Activated gamma-delta T cell (primary cell): ENCODE results near the gene ATP9B.
"Not testable (repeated sequence)": the region's sequence is repeated elsewhere in the genome, so short reads cannot be mapped to it uniquely, and the experiment has no call there.

Experiments
- DNase-seq: peaks from one replicate; lab custom pipeline; 2025; lab: John Stamatoyannopoulos, UW

The ATP9B gene

DNA sequence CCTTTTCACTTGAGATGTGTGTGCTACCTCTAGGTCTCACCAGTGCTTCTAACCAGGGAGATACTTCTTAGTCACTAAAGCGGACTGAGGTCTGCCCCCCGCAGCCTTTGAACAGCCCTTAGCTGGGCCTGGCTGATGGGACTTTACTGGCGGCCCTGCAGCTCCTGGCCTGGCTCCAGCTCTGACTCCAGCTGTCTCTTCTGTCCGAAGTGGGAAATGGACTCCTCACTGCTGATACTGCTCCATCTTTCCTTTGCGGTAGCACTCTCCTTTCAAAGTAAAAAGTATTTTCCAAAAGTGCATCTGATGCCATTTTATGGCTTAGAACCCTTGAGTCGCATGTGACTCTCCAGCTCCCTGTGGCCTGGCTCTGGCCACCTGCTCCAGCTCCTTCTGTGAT, 64.5 kb downstream of the ATP9B start:
- DNase-seq = no peak

DNA sequence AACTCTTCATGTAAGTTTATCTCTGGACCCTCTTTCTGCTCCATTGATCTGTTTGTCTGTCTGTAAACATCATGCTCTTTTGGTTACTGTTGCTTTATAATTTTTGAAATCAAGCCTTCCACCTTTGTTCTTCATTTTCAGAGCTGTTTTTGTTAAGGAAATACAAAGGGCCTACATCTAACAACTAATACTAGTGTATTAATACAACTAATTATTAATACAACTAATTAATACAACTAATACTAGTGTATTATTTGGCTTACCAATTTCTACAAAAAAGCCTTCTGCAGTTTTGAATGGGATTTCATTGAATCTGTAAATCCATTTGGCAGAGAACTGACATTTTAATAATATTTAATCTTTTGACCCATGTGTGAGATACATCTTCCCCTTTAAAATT, 66.7 kb downstream of the ATP9B start:
- no peak for DNase-seq

DNA sequence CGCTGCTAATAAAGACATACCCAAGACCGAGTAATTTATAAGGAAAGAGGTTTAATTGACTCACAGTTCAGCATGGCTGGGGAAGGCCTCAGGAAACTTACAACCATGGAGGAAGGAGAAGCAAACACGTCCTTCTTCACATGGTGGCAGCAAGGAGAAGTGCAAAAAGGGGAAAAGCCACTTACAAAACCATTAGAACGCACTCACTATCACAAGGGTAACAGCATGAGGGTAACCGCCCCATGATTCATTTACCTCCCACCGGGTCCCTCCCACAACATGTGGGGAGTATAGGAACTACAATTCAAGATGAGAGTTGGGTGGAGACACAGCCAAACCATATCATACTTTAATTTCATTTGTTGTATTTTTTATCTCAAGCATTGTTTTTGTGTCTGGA, 67.5 kb downstream of the ATP9B start:
- no peak for DNase-seq

DNA sequence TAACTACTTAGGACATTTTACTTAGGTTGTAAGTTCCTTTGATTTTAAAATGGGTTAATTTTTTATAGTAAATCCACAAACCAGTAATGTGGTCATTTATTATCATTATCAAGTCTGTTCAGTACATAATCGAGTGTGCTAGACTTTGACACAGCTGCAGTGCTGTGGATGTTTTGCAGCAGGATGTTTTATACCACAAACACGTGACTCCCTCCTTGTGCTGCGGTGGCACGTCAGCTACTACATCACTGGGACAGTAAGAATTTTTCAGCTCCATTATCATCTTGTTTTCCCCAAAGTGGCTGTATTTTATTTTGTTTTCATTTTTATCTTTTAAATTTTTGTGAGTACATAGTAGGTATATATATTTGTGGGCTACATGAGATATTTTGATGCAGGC, 70.0 kb downstream of the ATP9B start:
- no peak for DNase-seq

DNA sequence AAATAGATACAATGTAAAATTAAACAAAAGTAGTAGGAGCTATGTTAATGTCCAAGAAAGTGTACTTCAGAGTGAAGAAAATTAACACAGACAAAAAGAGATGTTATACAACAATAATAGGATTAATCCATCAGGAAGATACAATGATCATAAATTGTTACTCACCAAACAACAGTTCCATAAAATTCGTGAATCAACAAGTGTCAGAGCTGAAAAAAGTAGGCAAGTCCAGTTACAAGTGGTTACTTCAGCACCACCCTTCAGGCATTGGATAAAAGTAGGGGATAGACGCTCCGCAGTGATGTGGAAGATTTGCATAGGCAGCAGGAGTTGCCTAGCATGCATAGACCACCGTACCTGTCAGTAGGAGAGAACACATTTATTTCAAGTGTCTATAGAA, 77.8 kb downstream of the ATP9B start:
- no peak for DNase-seq

DNA sequence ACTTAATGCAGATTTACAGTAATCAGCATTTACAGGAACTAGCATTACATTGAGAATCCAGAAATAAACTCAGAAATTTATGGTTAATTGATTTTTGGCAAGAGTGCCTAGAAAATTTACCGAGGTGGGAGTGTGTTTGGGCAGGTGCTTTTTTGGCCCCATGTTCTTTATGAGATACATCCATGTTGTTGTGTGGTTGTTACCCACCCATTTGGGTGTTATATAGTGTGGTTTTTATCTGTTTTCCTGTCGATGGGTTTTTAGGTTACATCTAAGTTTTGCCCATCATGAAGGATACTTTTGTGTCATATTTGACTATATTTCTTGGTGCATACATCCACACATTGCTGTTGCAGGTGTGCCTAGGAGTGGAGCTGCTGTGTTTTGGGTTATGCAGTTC, 82.0 kb downstream of the ATP9B start:
- no peak for DNase-seq

DNA sequence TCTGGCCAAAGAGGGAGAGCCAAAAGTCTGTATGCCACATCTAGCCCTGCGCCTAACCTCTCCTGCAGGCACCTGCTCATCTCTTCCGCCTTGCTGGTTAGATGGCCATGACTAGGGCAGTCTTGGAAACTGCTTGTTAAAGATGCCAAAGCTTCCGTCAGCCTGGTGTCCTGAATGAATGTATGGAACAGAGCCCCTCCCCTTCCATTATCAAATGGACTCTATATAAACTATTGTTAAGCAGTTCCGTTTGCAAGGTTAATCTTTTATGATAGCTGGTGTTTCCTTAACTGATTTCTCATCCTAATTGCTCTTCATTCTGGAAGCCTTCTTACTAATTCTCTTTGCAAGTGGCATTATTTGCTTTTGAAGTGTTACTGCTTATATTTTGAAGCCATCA, 87.1 kb downstream of the ATP9B start:
- DNase-seq = no peak

DNA sequence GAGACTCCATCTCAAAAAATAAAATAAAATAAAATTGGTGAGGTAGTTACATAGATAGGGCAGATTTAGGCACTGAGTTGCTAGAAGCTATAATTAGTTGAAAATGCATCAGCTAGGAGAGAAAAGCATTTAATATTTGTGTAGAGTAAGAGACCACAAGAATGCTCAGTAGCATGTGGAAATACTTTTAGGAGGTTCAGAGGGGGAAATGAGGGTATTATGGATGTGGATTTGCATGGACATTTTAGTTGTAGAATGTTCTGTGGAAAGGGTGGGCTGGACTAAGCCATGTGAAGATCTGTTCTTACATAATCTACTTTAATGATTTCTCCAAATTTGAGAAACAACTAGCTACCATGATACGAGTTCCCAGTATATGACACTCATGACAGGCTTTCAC, 95.5 kb downstream of the ATP9B start:
- no peak for DNase-seq

DNA sequence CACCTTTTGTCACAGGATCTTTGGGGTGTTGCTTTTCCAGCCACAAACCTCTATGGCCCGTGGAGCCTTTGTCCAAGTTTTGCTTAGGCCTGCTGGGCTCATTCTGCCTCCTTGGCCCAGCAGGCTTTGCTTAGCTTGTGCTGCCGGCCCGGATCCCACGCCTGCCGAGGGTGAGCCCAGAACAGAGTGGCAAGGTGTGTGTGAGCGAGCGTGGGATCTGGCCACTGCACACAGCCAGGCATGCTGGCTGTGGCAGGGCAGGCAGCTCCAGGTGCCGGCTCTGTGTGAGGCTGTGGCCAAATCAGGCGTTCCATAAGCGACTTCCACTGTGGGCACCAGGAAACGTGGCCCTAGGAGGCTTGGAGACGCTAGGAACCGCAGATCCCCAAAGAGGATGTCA, 97.5 kb downstream of the ATP9B start:
- DNase-seq = no peak

DNA sequence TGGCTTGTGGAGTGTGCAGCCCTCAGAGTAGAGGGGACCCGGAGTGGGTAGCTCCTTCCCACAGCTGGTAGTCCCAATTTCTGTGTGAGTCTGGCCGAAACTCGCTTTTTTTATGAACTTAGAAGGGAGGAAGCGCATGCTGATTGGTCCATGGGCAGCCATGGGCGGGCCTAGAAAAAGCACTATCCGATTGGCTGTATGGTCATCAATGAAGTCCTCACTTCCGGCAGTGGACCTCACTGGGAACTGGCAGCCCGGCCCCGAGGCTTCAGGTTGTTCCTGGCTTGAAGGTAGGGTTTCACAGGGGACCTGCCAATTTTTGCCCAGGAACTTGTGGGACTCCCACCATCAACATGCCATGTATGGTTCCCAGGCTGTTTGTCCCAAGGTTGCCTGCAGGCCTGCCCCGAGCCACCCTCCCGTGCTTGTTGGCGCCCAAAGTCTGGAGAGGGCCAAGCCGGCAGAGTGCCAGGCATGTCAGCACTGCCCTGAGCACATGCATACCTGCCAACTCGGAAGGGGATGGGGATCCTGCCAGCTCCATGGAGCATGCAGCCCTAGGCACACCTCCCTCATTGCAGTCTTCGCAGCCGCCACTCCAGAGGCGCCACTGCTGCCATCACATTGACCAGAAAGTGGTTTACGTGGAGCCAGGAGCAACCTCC, 98.5 kb downstream of the ATP9B start:
- no peak for DNase-seq

DNA sequence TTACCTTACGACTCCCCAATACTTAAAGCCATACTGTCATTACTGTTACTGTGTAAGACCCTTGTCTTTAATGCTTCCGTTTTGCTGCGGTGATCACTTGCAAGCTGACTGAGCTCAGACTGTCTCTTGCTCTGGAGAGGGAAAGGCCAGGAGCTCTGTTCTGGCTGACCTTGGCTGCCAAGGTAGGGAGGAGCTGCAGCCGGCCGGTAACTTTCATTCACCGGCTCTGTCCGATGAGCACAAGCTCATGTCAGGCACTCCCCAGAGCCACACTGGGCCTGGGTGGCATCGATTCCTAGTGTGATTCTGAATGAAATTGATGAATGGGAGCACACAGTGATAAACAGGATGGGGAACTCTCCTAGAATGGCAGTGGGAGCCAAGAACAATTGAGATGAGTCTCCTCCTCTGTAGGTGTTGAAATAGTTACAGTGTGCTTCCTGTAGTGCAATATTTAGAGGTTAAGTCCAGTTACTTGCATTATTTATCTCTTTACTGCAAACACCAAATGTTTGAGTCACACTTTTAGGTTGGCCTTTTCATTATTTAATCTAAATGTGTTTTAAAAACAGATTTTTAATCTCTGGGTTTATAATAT, 100.9 kb downstream of the ATP9B start:
- no peak for DNase-seq

DNA sequence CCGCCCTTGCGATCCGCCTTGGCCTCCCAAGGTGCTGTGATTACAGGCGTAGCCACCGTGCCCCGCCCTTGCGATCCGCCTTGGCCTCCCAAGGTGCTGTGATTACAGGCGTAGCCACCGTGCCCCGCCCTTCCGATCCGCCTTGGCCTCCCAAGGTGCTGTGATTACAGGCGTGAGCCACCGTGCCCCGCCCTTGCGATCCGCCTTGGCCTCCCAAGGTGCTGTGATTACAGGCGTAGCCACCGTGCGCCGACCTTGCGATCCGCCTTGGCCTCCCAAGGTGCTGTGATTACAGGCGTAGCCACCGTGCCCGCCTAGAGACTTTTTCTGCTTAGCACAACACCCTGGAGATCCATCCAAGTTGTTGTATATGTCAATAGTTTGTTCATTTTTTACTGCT, 103.1 kb downstream of the ATP9B start:
- not testable (repeated sequence) for DNase-seq

DNA sequence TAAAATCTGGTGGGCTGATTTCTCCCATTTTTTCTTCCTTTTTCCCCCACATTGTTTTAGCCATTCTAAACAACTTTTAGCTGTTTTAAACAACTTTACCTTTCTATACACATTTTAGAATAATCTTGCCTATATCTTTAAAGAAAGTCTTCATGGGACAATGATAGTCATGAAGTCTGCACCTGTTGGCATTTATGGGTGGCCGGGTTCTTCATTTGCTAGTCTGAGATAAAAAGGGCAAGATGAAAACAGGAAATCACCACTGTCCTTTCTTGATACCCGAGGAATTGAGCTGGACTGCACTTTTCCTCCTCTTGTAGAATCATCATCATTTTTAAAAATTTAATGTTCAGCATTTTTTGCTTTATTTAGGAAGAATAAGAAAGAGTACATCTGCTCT, 104.5 kb downstream of the ATP9B start:
- no peak for DNase-seq

DNA sequence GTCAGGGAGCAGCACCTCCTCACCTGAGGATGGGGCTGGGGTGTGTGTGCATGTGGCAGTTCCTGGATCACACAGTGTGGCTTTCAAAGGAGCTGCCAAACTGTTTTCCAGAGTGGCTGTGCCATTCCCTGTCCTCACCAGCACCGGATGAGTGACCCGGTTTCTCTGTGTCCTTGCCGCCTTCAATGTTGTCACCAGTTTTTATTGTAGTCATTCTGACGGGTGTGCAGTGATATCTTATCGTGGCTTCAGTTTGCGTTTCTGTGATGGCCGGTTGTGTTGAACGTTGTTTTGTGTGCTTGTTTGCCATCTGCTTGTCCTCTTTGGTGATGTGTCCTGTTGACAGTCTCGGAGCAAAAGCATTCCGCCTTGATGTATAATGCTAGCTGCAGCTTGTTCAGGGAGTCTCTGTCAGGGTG, 108.9 kb downstream of the ATP9B start:
- DNase-seq = no peak

DNA sequence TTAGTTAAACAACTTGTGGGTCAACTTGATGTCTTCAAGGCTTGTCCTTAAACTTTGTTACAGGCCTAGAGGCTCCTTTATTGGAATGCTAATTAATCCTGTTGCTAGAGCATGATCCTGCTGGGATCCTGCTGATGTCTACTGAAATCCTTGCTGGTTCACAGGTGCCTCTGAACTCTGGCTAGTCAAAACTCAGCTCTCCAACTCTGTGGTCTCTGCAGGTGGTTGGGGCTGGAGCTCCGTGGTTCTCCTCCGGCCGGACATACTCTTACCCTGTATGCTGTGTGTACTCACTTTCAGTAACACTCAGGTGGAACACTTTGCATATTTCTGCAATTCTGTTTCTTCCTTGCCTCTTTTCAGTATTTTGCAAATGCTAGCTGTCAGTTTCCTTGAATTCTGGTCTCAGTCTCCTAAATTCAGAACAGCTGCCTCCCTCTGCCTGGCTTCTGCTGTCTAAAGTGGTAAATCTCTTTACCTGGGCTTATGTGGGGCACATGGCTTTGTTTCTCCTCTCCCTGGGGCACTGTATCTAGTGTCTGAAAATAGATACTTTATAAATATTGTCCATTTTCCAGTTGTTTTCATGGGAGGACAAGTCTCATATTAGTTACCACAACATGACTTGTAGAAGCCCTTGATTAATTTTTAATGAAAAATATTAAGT, 113.0 kb downstream of the ATP9B start:
- no peak for DNase-seq

DNA sequence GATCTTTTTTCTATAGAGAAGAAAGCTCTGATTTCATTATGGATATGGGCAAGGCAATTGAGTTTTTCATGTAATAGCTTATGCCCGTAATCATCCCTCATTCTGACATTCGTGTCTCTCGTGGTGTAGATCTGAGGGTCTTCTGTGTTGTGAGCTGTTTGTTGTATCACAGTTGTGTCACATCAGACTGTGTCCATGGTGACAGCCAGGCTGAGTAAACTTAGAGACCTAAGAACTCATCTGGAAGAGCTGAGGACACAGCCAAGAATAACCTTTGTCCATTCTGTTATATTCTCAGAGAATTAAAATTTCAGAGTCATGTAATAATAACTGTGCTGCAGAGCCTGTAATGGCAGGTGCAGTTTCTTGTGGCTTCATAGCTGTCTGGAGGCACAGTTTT, 116.5 kb downstream of the ATP9B start:
- DNase-seq = no peak

DNA sequence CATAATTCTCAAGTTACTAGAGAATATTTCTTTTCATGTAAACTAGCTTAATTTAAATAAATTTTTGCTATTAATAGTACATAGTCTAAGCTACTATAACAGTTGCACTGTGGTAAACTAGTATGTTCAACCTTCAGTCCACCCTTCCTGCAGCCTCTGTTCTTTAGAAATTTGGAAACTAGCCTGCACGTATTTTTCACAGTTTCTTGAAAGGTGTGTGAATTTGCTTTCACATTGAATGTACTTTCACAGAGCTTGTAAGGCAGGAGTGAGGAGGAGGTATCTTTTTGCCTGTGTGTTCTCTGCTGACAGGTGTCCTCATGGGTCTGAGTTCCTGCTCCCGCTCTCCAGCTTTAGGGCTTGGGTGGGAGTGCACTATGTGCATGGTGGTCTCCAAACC, 117.5 kb downstream of the ATP9B start:
- DNase-seq = no peak

DNA sequence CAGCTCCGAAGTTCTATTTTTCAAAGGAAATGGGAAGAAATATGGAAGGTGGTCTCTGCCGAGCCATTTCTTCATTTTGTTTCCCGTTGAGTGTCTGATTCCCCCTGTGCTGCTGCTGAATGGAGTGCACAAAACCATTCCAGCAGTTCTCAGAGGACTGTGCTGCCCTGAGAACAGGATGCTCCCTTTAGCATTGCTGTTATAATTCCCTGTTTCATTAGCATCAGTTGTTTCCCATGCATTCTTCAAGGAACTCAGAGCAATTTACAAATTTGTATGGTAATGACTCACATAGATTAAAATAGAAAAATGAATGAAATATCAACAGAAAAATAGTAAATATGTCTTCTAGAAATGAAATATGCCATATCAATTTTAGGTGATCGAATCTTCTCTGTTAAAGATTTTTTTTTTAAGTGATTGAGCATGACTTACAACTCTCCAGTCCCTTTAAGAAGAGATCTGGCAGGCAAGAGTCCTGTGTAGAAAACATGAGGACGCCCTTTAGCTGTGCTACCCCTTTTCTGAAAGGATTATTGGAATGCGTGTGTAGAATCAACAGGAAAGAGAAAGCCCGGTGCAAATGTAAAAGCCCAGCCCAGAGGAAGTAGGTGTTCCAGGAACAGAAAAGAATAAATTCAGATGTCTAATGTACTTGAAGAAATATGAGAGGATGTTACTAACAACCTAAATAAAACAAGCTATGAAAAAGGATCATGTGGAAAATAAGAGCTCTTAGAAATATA, 118.5 kb downstream of the ATP9B start:
- no peak for DNase-seq

DNA sequence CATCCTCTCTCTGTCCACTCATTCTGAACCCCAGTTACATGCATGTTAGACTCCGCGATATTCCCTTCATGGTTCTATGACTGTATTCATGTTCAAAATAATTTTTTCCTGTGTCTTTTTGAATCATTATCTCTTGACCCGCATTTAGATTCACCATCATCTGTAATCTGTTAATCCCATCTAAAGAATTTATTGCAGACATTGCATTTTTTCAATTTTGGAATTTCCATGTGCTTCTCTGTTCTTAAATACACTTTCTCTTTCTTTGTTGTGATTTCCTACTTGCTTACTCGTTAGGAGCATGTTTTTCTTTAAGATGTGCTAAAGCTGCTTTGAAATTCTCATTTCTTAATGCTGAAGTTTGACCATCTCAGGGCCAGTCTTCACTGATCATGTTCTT, 122.2 kb downstream of the ATP9B start:
- no peak for DNase-seq

DNA sequence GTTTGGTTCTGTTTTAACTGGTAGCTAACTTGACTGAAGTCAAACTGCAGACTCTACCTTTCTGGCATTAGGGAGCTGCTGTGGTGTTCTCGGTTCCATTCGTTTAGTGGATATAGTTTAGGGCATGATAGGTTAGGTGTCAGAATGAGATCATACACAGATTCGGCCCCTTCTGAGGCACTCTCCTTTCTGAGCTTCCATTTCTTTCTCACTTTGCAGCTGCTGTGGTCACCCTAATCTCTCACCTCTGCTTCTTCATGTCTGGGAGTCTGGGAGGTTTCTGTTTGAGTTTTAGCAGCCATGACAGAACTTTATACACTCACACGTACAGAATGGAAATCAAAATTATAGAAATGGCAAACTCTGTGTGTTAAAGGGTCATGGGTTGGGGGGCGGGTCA, 122.8 kb downstream of the ATP9B start:
- no peak for DNase-seq

DNA sequence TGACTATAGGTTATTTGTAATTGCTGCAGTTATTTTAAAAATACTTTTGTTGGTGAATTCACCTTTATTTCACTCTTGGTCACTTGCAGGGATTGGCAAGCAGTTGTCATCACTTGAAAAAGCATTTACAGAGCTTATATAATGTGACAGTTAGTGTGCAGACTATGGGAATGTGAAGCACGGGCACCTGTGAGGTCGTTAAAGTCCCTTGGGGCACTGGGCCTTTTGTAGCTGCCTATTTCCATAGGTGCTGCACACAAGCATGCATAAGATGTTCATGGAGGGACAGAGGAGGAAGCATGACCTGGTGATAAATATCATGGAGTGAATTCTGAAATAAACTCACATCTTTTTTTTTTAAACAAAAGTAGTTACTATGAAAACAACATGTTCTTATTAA, 124.6 kb downstream of the ATP9B start:
- DNase-seq = no peak

DNA sequence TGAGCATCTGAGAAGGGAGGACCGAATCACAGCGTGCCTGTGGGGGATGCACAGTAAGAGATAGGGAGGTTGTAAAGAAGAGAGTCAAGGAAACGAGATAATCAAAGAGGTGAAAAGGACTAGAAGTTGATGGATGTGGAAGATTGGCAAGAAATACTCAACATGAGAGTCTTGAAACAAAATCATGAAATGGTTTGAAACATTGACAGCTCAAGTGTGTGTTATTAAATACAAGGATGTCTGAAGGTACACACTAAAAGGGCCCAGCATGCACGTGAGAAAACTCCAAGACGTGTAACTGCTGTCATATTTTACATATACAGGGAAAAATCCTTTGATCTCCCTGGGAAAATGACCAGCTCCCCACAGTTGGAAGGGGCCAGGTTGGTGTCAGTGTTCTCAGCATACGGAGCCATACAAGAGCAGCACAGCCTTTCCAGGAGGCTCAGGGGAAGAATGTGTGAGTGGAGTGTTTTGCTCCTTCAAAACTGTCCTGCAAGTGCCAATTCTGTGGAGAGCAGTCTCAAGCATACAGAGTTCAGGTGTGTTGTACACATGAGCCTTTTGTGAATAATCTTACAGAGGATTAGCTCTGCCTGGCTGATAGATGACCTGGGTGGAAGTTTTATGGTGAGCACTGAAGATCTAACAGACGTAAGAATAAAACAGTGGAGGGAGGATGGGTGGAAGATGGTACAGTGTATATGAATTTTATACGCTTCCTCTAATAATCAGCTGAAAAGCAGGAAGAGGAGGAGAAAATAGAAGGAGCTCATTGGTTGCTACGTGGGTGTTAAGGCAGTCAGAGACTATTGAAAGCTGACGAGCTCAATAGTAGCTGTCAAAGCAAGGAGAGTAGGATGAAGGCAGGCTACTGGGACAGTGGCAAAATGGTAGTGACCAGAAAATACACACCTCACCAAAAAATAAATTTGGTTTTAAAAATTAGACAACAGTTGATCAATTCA, 126.8 kb downstream of the ATP9B start:
- no peak for DNase-seq
